B cell (primary cell): ENCODE measurements around the gene CHPT1. TPM values are rescaled to one million over a fixed set of nuclear protein-coding genes. Genes with fewer than 3 reads are reported as not detected.

Experiments
- ATAC-seq: fragments of 200-7000 bp; cut with Tn5 transposase; one replicate; pipeline ENCODE4 v1.10.0; 2021; ENCODE audit warnings: low read depth, mild to moderate bottlenecking, moderate number of reproducible peaks, moderate library complexity
- CTCF ChIA-PET: fragments of 350-600 bp; sonication (Branson Sonifier 250); formaldehyde crosslinking; loops from one replicate; lab custom pipeline; 2021; ENCODE audit warnings: antibody characterized with exemption, inconsistent platforms; lab: Charles Lee
- POLR2A ChIA-PET: fragments of 350-600 bp; sonication (Branson Sonifier 250); formaldehyde crosslinking; loops from one replicate; lab custom pipeline; 2021; ENCODE audit warnings: antibody characterized with exemption; lab: Charles Lee
- DNase-seq: peaks from one replicate; pipeline ENCODE4 v3.0.0; 2013
- H2AFZ ChIP-seq: 2 replicates; pipeline ENCODE4 v1.6.1; 2012; ENCODE audit warnings: mild to moderate bottlenecking, low read depth, low read length; ENCODE audit not compliant: insufficient read depth, poor library complexity, severe bottlenecking
- H3K27ac ChIP-seq, 2 donors: 1 replicate in 1 of 2; 2 replicates in 1 of 2; pipeline ENCODE4 v1.5.1; 2012 to 2013; ENCODE audit warnings: low read length in 2 of 2, mild to moderate bottlenecking in 2 of 2, moderate library complexity in 1 of 2
- H3K27me3 ChIP-seq, 4 experiments: fragments of 200-600 bp in 1 of 4; sonication (generic) in 1 of 4; replicated peaks in 1 of 4; 1 replicate in 2 of 4; 2 replicates in 2 of 4; pipeline versions ENCODE4 v1.6.1 to v1.7.0; 2013 to 2016; ENCODE audit warnings: low read length in 3 of 4, mild to moderate bottlenecking in 2 of 4, mixed read lengths in 1 of 4, moderate library complexity in 1 of 4; ENCODE audit not compliant: insufficient read depth in 4 of 4, control insufficient read depth in 3 of 4; ENCODE audit errors: control extremely low read depth in 1 of 4
- H3K36me3 ChIP-seq, 2 experiments: replicated peaks in 1 of 2; 1 replicate in 1 of 2; 2 replicates in 1 of 2; pipeline versions ENCODE4 v1.6.1 to v1.7.1; 2013; ENCODE audit warnings: low read length in 1 of 2; ENCODE audit not compliant: insufficient read depth in 2 of 2, control insufficient read depth in 1 of 2; ENCODE audit errors: control extremely low read depth in 1 of 2, extremely low read depth in 1 of 2
- H3K4me1 ChIP-seq, 2 donors: fragments of 200-600 bp in 1 of 2; sonication (generic) in 1 of 2; 1 replicate in 1 of 2; 2 replicates in 1 of 2; pipeline versions ENCODE4 v1.5.1 to v1.6.1; 2013 to 2017; ENCODE audit warnings: low read length in 2 of 2; ENCODE audit not compliant: control insufficient read depth in 2 of 2, insufficient read depth in 2 of 2
- H3K4me2 ChIP-seq: replicated peaks from 2 replicates; pipeline ENCODE3; 2012; ENCODE audit warnings: mild to moderate bottlenecking, low read depth, low read length; ENCODE audit not compliant: poor library complexity, severe bottlenecking
- H3K4me3 ChIP-seq, 5 experiments: fragments of 200-600 bp in 1 of 5; sonication (generic) in 1 of 5; 1 replicate in 3 of 5; 2 replicates in 2 of 5; pipeline versions ENCODE4 v1.5.1 to v1.7.0; 2011 to 2016; ENCODE audit warnings: low read length in 4 of 5, mild to moderate bottlenecking in 4 of 5, low read depth in 2 of 5, control low read depth in 1 of 5, moderate library complexity in 1 of 5; ENCODE audit not compliant: insufficient read depth in 1 of 5; ENCODE audit errors: control extremely low read depth in 1 of 5, extremely low read depth in 1 of 5
- H3K79me2 ChIP-seq: fragments of 200-600 bp; sonication (generic); one replicate; pipeline ENCODE4 v1.6.0; 2016; ENCODE audit warnings: low read length; ENCODE audit not compliant: control insufficient read depth, insufficient read depth
- H3K9ac ChIP-seq: fragments of 200-600 bp; sonication (generic); 2 replicates; pipeline ENCODE4 v1.6.1; 2017; ENCODE audit warnings: mild to moderate bottlenecking, low read length, moderate library complexity
- H3K9me3 ChIP-seq, 3 donors: one replicate each; pipeline versions ENCODE4 v1.6.1 to v1.7.1; 2013; ENCODE audit warnings: low read length in 2 of 3; ENCODE audit not compliant: control insufficient read depth in 2 of 3, insufficient read depth in 1 of 3; ENCODE audit errors: control extremely low read depth in 1 of 3
- H4K20me1 ChIP-seq: 2 replicates; pipeline ENCODE4 v1.6.0; 2012; ENCODE audit warnings: mild to moderate bottlenecking, low read length; ENCODE audit not compliant: insufficient read depth, control insufficient read depth, poor library complexity, severe bottlenecking
- H3K27ac Mint-ChIP-seq: one replicate; pipeline ENCODE4 v1.8.0; 2021; ENCODE audit warnings: mixed read lengths
- H3K27me3 Mint-ChIP-seq: one replicate; pipeline ENCODE4 v1.8.0; 2021; ENCODE audit warnings: mixed read lengths
- H3K4me1 Mint-ChIP-seq: one replicate; pipeline ENCODE4 v1.8.0; 2021; ENCODE audit warnings: mixed read lengths
- H3K4me3 Mint-ChIP-seq: one replicate; pipeline ENCODE4 v1.8.0; 2021; ENCODE audit warnings: mixed read lengths
- H3K9me3 Mint-ChIP-seq: one replicate; pipeline ENCODE4 v1.8.0; 2022; ENCODE audit warnings: mixed read lengths; ENCODE audit not compliant: insufficient read depth
- EZH2 ChIP-seq: IDR thresholded peaks from 2 replicates; pipeline ENCODE4 v1.6.1; 2012; ENCODE audit warnings: borderline replicate concordance, low read depth, mild to moderate bottlenecking, moderate library complexity, low read length; ENCODE audit not compliant: insufficient read depth, poor library complexity, severe bottlenecking
- WGBS: methylation state at CpG from one replicate; pipeline ENCODE4 v1.1.5; 2013; ENCODE audit warnings: missing lambda C conversion rate; ENCODE audit not compliant: insufficient coverage; 5-methylcytosine and 5-hydroxymethylcytosine counted together
- intact Hi-C: fragments of 100-400 bp; cut with micrococcal nuclease; formaldehyde crosslinking; loops from one replicate; pipeline ENCODE4 v1.10.0; 2022
- polyA plus RNA-seq: library from polyadenylated mRNA; depleted of rRNA; stranded (reverse); fragments of >200 nt; gene quantifications from 2 replicates; pipeline ENCODE4 v1.2.3, GENCODE V29; 2012
- total RNA-seq, 2 donors: library from RNA; stranded (reverse); fragments of 120-200 nt in 1 of 2; gene quantifications; 1 replicate in 1 of 2; 2 replicates in 1 of 2; pipeline versions ENCODE4 v1.2.3 to v1.2.4, GENCODE V29; 2013 to 2022
- TF ChIP-seq, protein P1 (sequence below): fragments of 200-600 bp; IDR thresholded peaks from one replicate; pipeline ENCODE4 v1.8.0; 2022; ENCODE audit warnings: antibody characterized with exemption, mild to moderate bottlenecking

The CHPT1 gene
- total and polyA plus RNA-seq, 2 donors (not counting 1 experiment from before 2014, with no cell fraction given), result 46.9 to 215 TPM

DNA sequence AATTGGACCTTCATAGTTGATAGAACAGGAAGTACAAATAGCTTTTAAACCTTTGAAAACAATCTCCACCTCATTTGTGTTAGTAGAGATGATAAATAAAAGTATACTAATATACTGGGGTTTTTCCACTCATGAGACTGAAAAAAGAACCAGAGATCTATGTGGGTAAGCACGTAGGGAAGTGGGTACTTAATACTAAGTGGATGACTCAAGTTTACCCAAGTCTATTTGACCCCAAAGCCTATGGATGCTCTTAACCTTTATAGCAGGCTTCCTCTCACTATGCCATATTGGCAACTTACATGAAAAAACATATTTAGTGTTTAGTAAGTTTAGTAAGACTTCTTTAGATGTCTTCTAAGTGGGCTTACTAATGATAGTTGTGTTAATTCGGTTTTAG is 49.2 kb upstream of the CHPT1 start:
- intact Hi-C loops, result loop anchor here (5.0 kb wide), 1 partner anchor 34 kb away; no protein-coding TSS in a partner anchor
- no peaks in the 10 kb centered on the region for H3K36me3 ChIP-seq
- no peak for DNase-seq
- peak; percentile 58 for ATAC-seq
- H4K20me1 ChIP-seq, result no peaks in the 10 kb centered on the region
- H3K9me3 ChIP-seq, result no peaks in the 10 kb centered on the region
- H3K4me3 Mint-ChIP-seq, result no peak overlapping the region
- no peak overlapping the region for H2AFZ ChIP-seq
- no peaks in the 10 kb centered on the region for H3K27me3 ChIP-seq
- H3K4me3 ChIP-seq, result no peak overlapping the region
- H3K9me3 Mint-ChIP-seq, result no peaks in the 10 kb centered on the region
- ChIA-PET POLR2A (no interaction called here), CTCF (no interaction called here)
- H3K79me2 ChIP-seq, result no peaks in the 10 kb centered on the region
- no CpG with 5 or more reads among the region's 2 CpGs for WGBS
- H3K4me1 ChIP-seq, result no peaks in the 10 kb centered on the region
- TF ChIP-seq, protein P1, sequence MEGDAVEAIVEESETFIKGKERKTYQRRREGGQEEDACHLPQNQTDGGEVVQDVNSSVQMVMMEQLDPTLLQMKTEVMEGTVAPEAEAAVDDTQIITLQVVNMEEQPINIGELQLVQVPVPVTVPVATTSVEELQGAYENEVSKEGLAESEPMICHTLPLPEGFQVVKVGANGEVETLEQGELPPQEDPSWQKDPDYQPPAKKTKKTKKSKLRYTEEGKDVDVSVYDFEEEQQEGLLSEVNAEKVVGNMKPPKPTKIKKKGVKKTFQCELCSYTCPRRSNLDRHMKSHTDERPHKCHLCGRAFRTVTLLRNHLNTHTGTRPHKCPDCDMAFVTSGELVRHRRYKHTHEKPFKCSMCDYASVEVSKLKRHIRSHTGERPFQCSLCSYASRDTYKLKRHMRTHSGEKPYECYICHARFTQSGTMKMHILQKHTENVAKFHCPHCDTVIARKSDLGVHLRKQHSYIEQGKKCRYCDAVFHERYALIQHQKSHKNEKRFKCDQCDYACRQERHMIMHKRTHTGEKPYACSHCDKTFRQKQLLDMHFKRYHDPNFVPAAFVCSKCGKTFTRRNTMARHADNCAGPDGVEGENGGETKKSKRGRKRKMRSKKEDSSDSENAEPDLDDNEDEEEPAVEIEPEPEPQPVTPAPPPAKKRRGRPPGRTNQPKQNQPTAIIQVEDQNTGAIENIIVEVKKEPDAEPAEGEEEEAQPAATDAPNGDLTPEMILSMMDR, result no peak
- peaks cover 15% of the 10 kb centered on the region for H3K4me1 Mint-ChIP-seq
- H3K27me3 Mint-ChIP-seq, result no peaks in the 10 kb centered on the region
- no peak overlapping the region for H3K27ac Mint-ChIP-seq
- H3K4me2 ChIP-seq, result no peak overlapping the region
- no peak overlapping the region for H3K27ac ChIP-seq
- no peak overlapping the region for H3K9ac ChIP-seq

DNA sequence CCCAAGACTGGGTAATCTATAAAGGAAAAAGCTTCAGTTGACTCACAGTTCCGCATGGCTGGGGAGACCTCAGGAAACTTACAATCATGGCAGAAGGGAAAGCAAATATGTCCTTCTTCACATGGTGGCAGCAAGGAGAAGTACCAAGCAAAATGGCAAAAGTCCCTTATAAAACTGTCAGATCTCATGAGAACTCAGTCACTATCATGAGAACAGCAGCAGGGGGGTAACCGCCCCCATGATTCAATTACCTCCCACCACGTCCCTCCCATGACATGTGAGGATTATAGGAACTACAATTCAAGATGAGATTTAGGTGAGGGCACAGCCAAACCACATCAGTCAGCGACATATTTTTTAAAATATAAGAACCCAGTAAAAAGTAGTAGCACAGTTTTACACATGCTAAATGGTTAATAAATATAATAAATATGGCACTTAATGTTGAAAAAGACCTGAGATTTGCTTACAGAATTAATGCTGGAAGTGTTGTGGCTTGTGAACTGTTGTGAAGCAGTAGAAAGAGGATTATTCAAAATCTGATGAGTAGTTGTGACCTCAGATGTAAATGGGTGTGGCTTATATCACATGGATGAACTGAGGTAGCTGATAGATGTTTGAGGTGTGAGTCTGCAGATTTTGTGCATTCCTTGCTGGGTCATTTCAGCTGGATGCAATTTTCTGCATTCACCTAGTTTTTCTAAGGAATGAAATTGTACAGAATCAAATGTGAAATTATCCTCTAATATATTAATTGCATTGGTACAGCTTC is 46.9 kb upstream of the CHPT1 start:
- intact Hi-C loops, result no loop called here
- Histone ChIP-seq H4K20me1 (no peaks in the 10 kb centered on the region), H3K79me2 (no peaks in the 10 kb centered on the region), H3K4me3 (no peak overlapping the region), H3K27ac (no peak overlapping the region), H3K9me3 (no peaks in the 10 kb centered on the region), H3K4me2 (no peak overlapping the region), H3K27me3 (no peaks in the 10 kb centered on the region), H2AFZ (no peak overlapping the region), H3K9ac (no peak overlapping the region), H3K36me3 (no peaks in the 10 kb centered on the region), H3K4me1 (peaks cover 10 to 12% of the 10 kb centered on the region in 2 donors)
- H3K27ac Mint-ChIP-seq, result no peak overlapping the region
- peaks cover 31% of the 10 kb centered on the region for H3K4me1 Mint-ChIP-seq
- TF ChIP-seq EZH2, result no peak
- TF ChIP-seq, protein P1, result no peak
- 100% methylated on average over 1 of the region's 4 CpGs for WGBS
- H3K27me3 Mint-ChIP-seq, result peaks cover 3% of the 10 kb centered on the region
- H3K9me3 Mint-ChIP-seq, result no peaks in the 10 kb centered on the region
- no peak overlapping the region for H3K4me3 Mint-ChIP-seq
- ChIA-PET CTCF (no interaction called here), POLR2A (no interaction called here)
- DNase-seq, result no peak
- no peak for ATAC-seq
